NCI-H748 treated with DMSO at 0.1 percent for 48 hours (cell line): Measurements from ENCODE around the gene FZR1.

Experiments used
- DNase-seq: peaks from one replicate; lab custom pipeline; 2025; lab: John Stamatoyannopoulos, UW

The FZR1 gene

GRCh38 chr19:3505598-3506383 lies at the start of gene FZR1:
FZR1 (plus strand) TSS chr19:3506311; CDS start chr19:3522990, 16,679 bp downstream.
- peak; percentile 90 for DNase-seq

DNA sequence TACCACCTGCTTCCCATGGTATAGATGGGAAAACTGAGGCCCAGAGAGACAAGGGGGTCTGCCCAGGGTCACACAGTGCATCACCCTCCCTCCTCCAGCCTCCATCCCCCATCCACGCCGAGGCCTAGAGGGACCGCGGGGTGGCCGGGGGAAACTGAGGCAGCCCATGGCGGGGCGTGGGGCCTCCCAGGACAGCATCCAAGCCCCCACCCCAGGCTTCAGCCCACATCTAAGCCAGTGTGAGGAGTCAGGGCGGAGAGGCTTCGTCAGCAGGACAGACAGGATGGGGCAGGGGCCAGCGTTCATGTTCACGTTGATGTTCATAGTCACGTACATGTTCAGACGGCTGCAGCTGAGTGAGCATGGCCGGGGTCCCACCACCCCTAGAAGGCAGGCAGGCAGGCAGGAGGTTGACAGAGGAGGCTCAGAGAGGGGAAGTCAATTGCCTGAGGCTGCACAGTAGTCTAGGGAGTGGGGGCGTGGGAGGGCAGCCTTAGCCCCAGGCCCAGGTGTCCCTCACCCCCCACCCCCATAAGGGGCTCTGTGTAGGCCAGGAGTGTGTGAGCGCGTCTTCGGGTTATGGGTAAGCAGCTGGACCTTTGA lies 49.1 kb upstream of the FZR1 start:
- no peak for DNase-seq

DNA sequence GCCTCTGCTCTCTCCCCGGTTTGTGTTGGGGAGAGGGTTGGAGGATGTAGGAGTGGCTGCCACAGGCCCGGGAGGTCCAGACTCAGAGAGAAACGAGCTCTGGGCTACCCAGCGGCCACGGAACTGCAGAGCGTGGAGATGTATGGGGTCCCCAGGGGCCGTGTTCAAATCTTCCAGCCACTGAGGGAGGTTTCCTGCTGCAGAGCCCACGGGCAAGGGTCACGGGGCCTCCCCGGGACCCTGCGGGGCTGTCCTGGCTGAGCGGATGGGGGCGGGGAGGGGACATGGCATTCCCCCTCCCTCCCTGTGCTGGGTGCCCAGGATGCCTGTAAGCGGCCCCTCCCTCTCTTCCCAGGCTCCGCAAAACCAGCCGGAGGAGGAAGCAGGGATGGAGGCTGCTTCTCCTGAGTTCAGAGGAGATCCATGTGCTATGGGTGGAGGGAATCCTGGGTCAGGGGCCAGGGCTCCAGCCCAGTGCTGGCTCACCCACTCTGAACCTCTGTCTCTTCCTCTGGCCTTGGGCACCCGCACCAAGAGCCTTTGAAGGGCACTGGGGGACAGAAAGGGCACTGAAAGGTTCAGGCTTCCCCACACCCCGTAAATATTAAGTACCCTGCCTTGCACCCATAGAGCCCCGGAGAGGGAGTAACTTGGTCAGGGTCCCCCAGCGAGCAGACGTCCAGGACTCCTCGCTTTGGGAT lies 48.4 kb upstream of the FZR1 start:
- DNase-seq: no peak

GRCh38 chr19:3458229-3459088 lies 47.7 kb upstream of the FZR1 start:
- no peak for DNase-seq

DNA sequence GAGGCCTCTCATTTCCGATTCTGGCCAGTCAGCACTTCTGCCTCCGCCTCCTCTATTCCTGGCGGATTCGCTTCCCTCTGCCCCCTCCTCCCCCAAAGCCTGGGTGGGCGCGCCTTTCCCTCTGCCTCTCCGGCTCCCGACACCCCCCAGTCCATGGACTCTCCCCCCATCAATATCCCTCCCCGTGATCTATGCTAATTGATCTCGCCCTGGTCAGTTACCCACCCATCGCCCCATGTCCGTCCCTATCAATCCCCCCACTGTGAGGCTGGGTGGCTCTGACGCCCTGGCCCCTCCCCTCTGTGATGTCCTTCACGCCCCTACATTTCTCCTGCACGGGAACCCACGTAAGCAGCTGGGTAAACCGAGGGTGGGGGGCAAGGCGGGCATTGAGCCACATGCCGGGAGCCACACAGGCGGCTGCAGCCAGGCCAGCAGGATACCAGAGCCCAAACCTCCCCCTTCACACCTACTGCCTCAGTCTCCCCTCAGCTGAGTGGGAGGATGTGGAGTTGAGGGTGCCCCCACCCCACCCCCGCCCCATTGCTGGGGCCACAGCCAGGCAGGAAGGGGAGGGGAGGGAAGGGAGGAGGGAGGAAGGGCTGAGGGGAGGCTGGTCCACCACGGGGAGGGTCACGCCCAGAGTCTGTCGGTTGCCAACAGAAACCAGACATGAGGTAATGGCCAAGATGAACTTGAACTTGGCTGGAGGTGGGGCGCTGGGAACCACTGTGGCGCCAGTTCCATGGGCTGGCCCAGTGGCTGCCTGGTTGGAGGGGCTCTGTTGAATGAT lies 46.8 kb upstream of the FZR1 start:
- DNase-seq: no peak

DNA sequence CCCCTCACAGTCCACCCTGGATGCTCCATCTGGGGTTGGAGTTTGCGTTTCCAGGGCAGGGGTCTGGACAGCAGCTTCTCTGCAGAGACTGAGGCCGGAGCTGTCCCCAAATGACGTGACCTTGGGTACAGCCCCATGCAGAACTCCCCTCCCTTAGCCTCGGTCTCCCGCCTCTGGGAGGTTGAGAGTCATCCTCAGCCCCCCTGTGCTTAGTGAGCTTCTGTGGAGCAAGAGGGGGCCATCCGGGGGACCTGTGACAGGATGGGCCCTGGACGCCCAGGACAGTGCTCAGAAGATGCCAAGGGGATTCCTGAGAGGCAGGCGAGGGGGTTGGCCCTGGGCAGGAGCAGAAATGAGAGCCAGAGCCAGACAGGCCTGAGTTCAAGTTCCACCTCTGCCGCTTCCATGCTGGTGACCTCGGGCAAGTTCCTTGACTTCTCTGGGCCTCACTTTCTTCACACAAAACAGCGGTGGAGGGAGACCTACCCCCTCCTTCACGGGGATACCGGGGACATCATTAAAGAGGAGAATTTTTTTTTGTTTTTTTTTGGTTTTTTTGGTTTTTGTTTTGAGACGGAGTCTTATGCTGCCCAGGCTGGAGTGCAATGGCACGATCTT lies 46.0 kb upstream of the FZR1 start:
- DNase-seq: no peak

GRCh38 chr19:3462991-3463713 lies 43.0 kb upstream of the FZR1 start:
- DNase-seq: no peak

- DNase-seq: no peak
These were observed 42.2 kb upstream of the FZR1 start for GRCh38 chr19:3463714-3464586.

DNA sequence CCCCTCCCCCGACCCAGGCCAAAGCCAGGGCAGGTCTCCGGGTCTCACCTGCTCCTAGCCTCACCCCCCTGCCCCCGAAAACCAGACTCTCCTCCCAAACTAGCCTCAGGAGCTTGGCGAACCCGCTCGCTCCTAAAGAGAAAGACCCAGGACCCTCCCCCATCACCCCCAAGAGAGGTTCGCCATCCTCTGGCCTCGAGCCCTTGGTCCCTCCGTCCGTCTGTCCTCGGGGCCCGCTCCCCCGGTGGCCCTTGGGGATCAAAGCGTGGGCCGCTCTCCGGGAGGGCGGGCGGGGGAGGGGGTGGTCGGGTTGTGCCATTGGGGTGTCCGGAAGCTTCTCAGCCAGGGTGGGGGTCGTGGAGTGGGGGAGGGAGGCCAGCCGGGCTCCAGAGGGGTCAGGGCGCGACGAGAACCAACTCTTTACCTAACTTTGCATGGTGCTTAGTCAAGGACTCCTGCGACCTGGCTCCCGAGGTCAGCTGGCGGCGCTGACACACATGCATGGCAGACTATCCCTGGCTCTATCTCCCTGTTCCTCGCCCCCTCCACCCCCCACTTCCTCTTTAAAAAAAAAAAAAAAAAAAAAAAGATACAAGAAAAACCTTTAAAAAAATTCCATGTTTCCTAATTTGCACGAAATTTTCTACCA lies 41.4 kb upstream of the FZR1 start:
- no peak for DNase-seq

DNA sequence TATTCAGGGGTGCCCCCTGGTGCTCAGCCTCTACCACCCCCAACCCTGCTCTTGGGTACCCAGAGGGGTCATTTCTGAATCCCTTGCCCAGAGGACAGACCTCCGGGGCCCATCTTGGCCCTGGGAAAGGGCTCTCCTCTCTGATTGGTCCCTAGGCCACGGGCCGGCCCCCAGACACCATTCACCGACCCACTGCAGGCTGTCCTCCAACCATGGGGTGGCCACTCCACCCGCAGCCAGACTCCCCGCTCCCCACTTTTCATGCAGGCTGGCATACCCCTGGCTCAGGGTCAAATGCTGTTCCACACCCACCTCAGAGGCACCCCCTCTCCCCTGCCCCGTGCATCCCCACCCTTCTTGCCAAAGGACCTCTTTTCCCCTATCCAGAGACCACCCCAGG lies 40.6 kb upstream of the FZR1 start:
- no peak for DNase-seq

DNA sequence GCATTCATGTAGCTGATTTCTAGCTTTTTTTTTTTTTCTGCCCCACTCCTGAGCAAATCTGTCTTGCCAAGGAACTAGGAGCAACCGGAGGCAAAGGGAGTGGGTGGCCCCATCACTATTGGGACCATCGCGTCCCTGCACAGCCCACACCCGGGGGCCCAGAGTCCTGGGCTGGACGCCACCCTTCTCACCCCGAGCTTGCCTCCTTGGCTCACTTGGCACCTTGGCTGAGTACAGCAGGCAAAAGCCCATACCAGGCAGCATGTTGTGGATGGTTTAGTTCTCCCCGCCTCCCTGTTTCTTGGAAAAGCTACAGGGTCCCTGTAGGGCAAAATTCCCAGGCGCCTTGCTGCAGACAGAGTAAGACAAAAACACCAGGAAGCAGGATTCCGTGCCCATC lies 39.5 kb upstream of the FZR1 start:
- no peak for DNase-seq

- DNase-seq: no peak
These were observed 38.5 kb upstream of the FZR1 start for GRCh38 chr19:3467437-3468198.

DNA sequence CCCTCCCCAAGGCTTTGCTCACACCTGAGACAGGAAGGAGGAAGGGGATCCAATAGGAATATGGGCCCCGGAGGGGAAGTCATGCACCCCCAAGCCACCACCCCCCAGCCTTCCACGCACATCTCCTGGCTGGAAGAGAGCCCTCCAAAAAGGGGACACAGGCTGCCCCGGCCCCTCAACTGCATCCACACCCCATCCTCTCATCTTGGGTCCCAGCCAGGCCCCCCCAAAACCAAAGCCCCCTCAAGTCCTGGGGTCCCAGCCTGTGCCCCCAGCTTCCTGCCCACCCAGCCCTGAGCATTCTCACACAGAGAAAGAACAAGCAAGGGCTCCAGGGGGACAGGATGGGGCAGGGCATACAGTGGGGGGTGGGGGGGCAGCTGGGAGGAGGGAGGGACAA lies 37.9 kb upstream of the FZR1 start:
- no peak for DNase-seq

DNA sequence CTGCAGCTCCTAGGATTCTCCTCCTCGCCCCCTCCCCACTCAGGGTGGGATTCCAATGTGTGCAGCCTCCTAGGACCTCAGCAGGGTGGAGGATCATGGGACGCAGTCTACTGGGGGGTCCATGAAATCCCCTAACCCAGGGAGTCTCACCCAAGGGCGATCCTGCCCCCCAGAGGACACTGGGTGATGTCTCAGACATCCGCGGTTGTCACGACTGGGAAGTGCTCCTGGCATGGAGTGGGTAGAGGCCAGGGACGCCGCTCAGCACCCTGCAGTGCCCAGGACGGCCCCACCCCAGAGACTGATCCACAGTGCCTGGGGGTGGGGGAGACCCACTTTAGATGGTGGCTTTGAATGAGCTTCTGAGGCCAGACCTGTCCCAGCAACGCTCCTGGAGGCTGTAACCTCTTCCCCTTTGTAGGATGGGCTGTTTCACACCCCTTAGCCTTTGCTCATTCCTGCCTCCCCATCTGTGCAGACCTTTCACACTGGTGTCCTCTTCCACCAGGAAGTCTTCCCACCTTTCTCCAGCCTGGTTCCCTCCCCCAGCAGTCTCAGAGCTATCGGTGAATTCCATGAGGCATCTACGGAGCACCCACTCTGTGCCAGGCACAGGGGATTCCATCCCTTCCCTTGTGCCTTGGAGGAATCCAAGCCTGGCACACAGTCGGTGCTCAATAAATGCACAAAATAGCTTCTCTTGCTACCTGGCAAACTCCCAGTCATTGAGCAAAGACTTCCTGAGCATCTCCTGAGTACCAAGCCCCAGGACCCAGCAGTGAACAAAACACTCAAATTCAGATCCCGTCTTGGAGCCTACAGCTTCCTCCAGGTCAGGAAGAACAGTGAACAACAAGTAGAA lies 36.2 kb upstream of the FZR1 start:
- DNase-seq: no peak

- DNase-seq: no peak
These were observed 35.5 kb upstream of the FZR1 start for GRCh38 chr19:3470500-3471128.

GRCh38 chr19:3471954-3472655 lies 34.0 kb upstream of the FZR1 start:
- no peak for DNase-seq
